ENCODE measurements around the gene EME2.

The EME2 gene

DNA sequence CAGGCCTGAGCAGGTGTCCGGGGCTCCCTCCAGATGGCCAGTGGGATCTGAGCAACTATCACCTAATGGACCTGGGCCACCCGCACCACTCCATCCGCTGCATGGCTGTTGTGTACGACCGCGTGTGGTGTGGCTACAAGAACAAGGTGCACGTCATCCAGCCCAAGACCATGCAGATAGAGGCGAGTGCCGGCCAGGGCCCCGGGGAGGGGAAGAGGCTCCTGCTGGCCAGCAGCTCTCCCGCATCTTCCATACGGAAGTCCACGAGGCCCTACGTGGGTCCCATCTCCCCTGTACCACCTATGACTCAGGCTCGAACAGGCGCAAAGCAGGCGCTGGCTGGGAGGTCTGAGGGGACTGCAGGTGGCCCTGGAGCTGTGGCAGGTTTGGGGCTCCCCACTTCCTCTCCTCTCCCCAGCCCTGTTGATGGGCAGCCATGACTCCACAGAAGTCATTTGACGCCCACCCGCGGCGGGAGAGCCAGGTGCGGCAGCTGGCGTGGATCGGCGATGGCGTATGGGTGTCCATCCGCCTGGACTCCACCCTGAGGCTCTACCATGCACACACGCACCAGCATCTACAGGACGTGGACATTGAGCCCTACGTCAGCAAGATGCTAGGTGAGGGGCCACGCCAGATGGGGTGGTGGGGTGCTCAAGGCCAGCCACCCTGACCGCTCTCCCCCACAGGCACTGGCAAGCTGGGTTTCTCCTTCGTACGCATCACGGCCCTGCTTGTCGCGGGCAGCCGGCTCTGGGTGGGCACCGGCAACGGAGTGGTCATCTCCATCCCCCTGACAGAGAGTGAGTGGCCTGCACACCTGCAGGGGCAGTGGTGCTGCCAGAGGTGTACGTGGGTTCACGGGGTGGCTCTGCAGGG, 5.3 kb upstream of the EME2 start:
- FAIRE-seq: no peak

DNA sequence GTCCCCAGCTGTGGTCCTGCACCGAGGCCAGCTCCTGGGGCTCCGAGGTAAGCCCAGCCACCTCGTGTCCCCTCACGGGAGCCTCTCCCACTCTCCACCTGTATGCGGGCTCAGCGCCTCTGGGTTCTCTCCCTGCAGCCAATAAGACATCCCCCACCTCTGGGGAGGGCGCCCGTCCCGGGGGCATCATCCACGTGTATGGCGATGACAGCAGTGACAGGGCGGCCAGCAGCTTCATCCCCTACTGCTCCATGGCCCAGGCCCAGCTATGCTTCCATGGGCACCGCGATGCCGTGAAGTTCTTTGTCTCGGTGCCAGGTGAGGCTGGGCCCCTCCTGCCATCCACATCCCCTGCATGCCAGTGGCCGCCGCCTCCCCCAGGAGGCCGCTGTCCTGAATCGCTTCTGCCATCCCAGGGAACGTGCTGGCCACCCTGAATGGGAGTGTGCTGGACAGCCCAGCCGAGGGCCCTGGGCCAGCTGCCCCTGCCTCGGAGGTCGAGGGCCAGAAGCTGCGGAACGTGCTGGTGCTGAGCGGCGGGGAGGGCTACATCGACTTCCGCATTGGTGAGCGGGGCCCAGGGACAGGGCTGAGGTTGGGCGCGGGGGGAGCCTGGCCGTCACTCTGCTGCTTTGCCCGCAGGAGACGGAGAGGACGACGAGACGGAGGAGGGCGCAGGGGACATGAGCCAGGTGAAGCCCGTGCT, 4.4 kb upstream of the EME2 start:
- no peak for FAIRE-seq

GRCh38 chr16:1768767-1769401, 3.7 kb upstream of the EME2 start:
- no peak for FAIRE-seq

DNA sequence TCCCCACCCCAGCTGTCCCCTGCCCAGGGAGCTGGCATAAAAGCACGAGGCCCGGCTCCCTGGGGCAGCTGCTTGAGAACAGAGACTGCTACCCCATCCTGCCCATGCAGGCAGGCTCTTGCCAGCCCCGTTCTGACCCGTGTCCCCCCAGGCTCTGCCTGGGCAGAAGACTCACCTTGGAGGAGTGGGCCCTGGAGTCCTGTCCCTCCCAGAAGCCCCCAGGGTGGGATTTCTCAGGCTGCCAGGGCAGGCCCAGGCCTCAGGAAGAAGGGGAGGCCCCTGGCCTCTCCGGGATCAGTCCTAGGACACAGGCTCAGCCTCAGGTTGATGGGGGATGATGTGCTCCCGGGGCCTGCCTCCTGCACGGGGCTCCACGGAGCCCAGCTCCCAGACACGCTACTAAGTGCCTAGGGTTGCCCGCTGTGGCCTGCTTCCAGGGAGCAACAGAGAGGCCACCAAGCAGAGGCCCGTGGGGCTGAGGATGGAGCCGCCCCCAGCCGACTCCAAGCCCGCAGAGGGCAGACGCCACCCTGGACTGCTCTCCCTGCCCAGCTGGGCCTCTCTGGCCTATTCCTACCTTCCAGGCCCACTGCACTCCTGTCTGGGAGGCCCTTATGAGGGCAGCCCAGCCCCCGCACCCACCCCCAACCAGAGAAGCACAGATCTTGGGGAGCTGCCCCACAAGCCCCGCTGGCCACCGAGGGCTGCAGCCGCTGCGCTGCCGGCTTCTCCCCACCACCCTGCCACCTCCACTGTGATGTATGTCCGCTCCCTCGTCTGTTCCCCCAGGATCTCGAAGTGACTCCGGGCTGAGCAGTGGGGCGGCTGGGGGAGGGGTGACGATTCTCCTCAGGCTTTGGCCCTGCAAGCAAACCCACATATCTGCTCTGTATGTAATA, 3.0 kb upstream of the EME2 start:
- FAIRE-seq: no peak

DNA sequence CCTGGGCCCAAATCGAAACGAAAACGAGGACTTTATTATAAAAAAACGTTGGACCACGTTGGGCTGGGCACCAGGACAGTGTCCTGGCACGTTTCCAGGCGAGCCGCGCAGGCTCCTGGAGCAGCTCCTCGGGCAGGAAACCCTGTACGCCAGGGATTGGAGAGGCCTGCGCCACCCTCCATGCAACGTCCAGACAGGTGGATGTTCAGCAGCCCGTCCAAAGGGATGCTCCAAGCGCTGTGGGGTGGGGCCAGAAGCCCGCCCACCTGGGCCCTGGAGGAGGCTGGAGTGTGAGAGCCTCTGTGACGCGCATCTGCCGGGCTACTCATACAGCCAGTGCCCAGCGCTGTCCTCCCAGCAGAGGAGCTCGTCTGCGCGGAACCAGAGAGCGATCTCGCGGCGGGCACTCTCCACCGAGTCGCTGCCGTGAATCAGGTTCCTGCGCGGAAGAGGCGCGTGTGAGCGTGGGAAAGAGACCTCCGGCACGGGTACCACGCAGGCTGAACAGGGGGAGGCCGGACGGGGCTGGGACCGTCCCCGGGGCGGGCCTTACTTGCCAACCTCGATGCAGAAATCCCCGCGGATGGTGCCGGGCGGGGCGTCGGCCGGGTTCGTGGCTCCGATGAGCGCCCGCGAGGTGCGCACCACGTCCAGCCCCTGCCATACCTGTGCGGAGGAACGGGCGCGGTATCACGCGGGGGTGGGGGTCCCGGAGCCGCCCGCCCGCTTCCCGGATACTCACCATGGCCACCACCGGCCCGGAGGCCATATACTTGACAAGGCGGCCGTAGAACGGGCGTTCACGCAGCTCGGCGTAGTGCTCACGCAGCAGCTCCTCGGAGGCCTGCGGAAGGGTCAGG, 2.1 kb upstream of the EME2 start:
- no peak for FAIRE-seq

GRCh38 chr16:1771188-1771863, 1.3 kb upstream of the EME2 start, which contains the start of gene NME3:
Gene NME3 (minus strand): TSS chr16:1771543. CDS start chr16:1771534, 9 bp downstream.
- FAIRE-seq: no peak

GRCh38 chr16:1771864-1772361, 697 bp upstream of the EME2 start:
- FAIRE-seq: no peak

- no peak for FAIRE-seq
These were observed 495 bp downstream of the EME2 start, which contains the start of gene MRPS34 for GRCh38 chr16:1772908-1773702. Gene MRPS34 (minus strand): TSS chr16:1773134. CDS start chr16:1773119, 15 bp downstream.

DNA sequence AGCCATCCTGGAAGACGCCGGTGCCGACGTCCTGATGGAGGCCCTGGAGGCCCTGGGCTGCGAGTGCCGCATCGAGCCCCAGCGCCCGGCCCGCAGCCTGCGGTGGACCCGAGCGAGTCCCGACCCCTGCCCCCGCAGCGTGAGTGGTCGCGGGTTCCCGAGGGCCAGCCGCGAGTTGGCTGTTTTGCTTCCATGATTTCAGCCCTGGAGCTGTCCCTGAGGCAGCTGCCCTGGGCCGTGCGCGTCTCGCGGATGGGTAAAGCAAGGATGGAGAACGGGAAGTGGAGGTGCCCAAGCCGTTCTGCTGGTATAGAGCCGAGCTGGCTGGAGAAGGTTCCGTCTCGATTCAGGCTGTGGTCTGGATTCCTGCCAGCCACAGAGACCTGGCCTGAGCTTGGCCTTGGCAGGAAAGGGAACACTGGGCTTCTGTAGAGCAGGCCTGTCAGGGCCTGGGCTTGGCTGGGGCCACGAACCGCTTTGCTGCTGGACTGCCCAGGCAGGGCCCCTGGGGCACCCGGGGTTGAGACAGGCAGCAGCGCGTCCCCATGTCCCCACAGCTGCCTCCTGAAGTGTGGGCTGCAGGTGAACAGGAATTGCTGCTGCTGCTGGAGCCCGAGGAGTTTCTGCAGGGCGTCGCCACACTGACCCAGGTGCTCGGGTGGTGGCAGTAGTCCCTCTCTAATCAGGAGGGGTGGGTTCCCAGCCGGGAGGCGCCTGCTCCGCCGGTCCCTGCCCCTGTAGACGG, 1.3 kb downstream of the EME2 start:
- FAIRE-seq: no peak

GRCh38 chr16:1774448-1774780, 1.8 kb downstream of the EME2 start:
- no peak for FAIRE-seq

GRCh38 chr16:1775006-1775845, 2.6 kb downstream of the EME2 start:
- FAIRE-seq: no peak

DNA sequence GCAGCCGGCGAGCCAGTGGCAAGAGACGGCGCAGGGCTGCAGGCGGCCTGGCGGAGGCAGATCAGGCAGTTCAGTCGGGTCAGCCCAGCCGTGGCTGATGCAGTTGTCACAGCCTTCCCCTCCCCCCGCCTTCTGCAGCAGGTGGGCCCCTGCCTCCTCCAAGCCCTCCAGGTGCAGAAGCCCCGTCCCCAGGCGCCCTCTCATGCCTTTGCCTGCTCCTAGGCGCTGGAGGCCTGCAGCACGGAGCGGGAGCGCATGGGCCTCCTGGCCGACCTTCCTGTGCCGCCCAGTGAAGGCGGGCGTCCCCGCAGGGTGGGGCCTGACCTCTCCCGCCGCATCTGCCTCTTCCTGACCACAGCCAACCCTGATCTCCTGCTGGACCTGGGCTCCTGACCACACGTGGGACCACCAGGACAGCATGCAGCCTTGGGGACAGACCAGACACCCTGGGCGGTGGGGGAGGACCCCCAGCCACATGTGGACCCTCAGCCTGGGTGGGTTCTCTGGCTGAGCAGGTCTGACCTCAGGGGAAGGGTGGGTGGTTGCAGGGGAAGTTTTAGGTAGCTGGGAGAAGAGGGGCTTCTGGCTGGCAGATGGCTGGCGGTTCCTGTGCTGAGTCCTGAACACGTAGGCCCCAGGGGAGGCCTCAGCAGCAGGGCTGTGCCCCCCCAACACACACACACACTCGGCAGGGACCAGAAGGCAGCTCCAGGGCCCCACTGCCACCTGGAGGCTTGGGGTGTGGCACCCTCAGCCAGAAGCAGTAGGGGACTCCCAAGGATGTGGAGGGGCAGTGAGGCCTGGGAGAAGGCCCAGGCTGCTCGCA, 3.4 kb downstream of the EME2 start:
- no peak for FAIRE-seq

DNA sequence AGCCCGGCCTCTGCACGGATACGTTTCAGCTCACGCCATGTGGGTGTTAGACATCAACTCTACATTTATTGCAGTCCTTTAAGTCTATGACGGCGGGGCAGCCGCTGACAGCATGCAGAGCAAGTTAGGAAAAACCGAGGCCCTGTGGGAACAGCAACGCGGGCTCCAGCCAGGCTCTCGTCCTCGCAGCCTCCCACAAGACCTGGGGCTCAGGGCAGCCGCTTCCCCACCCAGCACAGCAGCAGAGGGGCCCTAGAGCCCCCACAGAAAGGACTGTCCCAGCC, 4.0 kb downstream of the EME2 start:
- FAIRE-seq: no peak

GRCh38 chr16:1776991-1777374, 4.4 kb downstream of the EME2 start:
- FAIRE-seq: no peak

- no peak for FAIRE-seq
These were observed 5.0 kb downstream of the EME2 start for GRCh38 chr16:1777375-1778199.
